Measurements from ENCODE around the gene FGF6. TPM values are rescaled to one million over a fixed set of nuclear protein-coding genes. Genes with fewer than 3 reads are reported as not detected.

The FGF6 gene
- total RNA-seq, 1 donor = not detected

- no peak overlapping the region for H3K4me3 ChIP-seq (ENCODE audit: low read depth, low read length)
- DNase-seq (ENCODE audit: low read depth) = no peak
- no peak for TF ChIP-seq CTCF (IDR thresholded peaks at IDR 0.05; ENCODE audit: insufficient read depth, low read depth, low read length)
Observed at GRCh38 chr12:4432878-4433744, 12.5 kb downstream of the FGF6 start.

GRCh38 chr12:4431866-4432265 lies 13.7 kb downstream of the FGF6 start:
- H3K4me3 ChIP-seq (ENCODE audit: low read depth, low read length) = no peak overlapping the region
- TF ChIP-seq CTCF (IDR thresholded peaks at IDR 0.05; ENCODE audit: insufficient read depth, low read depth, low read length) = no peak
- DNase-seq (ENCODE audit: low read depth) = no peak

- no peak for DNase-seq (ENCODE audit: low read depth)
- H3K4me3 ChIP-seq (ENCODE audit: low read depth, low read length) = no peak overlapping the region
- no peak for TF ChIP-seq CTCF (IDR thresholded peaks at IDR 0.05; ENCODE audit: insufficient read depth, low read depth, low read length)
Observed at GRCh38 chr12:4431436-4431835, 14.2 kb downstream of the FGF6 start.

GRCh38 chr12:4424422-4424821 lies 21.2 kb downstream of the FGF6 start:
- DNase-seq (ENCODE audit: low read depth) = no peak
- no peak for TF ChIP-seq CTCF (IDR thresholded peaks at IDR 0.05; ENCODE audit: insufficient read depth, low read depth, low read length)
- no peak overlapping the region for H3K4me3 ChIP-seq (ENCODE audit: low read depth, low read length)

- TF ChIP-seq CTCF (IDR thresholded peaks at IDR 0.05; ENCODE audit: insufficient read depth, low read depth, low read length) = no peak
- DNase-seq (ENCODE audit: low read depth) = no peak
- no peak overlapping the region for H3K4me3 ChIP-seq (ENCODE audit: low read depth, low read length)
Observed at GRCh38 chr12:4423528-4424195, 22.0 kb downstream of the FGF6 start.

GRCh38 chr12:4422985-4423384 lies 22.6 kb downstream of the FGF6 start:
- no peak overlapping the region for H3K4me3 ChIP-seq (ENCODE audit: low read depth, low read length)
- TF ChIP-seq CTCF (IDR thresholded peaks at IDR 0.05; ENCODE audit: insufficient read depth, low read depth, low read length) = no peak
- DNase-seq (ENCODE audit: low read depth) = no peak

All from fibroblast of villous mesenchyme (primary cell).